ENCODE results near the gene HPSE2.

DNA sequence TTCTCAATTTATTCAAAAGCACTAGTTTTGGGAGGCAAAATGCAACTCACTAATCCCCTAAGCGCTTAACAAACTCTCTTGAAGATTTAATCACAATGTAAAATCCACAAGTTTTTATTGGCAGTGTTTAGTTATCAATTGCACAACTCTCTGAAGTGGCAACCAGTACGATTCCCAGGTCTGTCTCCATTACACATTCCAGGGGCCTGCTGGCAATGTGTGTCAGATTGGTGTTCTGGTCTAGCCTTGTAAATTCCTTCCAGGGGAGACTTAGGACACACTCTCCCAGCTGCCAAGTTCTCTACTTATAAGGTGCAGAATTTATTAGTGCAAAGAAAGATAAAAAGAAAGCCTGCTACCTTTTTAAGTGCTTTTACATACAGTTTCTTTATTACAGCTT is 624.2 kb downstream of the HPSE2 start:
- TF ChIP-seq POLR2AphosphoS5 (IDR thresholded peaks at IDR 0.05) = no peak
- TF ChIP-seq POLR2A (IDR thresholded peaks at IDR 0.05) = no peak
- no peak for TF ChIP-seq CTCF (IDR thresholded peaks at IDR 0.05)
